CD4-positive, alpha-beta memory T cell (primary cell): Measurements from ENCODE around the gene NUTM2D. TPM values are rescaled to one million over a fixed set of nuclear protein-coding genes. Genes with fewer than 3 reads are reported as not detected.
"Not testable (repeated sequence)": the region's sequence is repeated elsewhere in the genome, so short reads cannot be mapped to it uniquely, and the experiment has no call there.

Source experiments
- CTCF ChIA-PET: fragments of 350-600 bp; sonication (Branson Sonifier 250); formaldehyde crosslinking; loops from one replicate; lab custom pipeline; 2021; ENCODE audit warnings: inconsistent platforms; ENCODE audit not compliant: partially characterized antibody; lab: Charles Lee
- POLR2A ChIA-PET: fragments of 350-600 bp; sonication (Branson Sonifier 250); formaldehyde crosslinking; loops from one replicate; lab custom pipeline; 2021; ENCODE audit not compliant: partially characterized antibody; lab: Charles Lee
- DNase-seq, 5 donors: peaks; one replicate each; pipeline versions ENCODE4 v3.0.0 to v3.0.0-alpha.2; 2020 to 2022; ENCODE audit warnings: mixed read lengths in 1 of 5
- H3K27ac ChIP-seq: one replicate; pipeline ENCODE4 v1.7.0; 2013; ENCODE audit warnings: low read depth, low read length
- H3K27me3 ChIP-seq: 2 replicates; pipeline ENCODE4 v1.7.0; 2013; ENCODE audit warnings: mild to moderate bottlenecking, low read length, moderate library complexity; ENCODE audit not compliant: insufficient read depth
- H3K36me3 ChIP-seq: 2 replicates; pipeline ENCODE4 v1.7.0; 2013; ENCODE audit warnings: mild to moderate bottlenecking, low read length, moderate library complexity; ENCODE audit not compliant: insufficient read depth
- H3K4me1 ChIP-seq: 2 replicates; pipeline ENCODE4 v1.7.0; 2013; ENCODE audit warnings: mild to moderate bottlenecking, low read length, moderate library complexity; ENCODE audit not compliant: insufficient read depth
- H3K4me3 ChIP-seq, 2 donors: one replicate each; pipeline ENCODE4 v1.7.0; 2013; ENCODE audit warnings: low read length in 2 of 2, mild to moderate bottlenecking in 1 of 2
- H3K9me3 ChIP-seq, 2 donors: one replicate each; pipeline ENCODE4 v1.7.0; 2013; ENCODE audit warnings: low read length in 2 of 2, control low read depth in 1 of 2; ENCODE audit not compliant: control insufficient read depth in 1 of 2
- H3K27ac Mint-ChIP-seq, 7 donors: one replicate each; pipeline ENCODE4 v1.8.0; 2020 to 2021; ENCODE audit warnings: mixed read lengths in 7 of 7, mild to moderate bottlenecking in 6 of 7, inconsistent platforms in 3 of 7, moderate library complexity in 3 of 7
- H3K27me3 Mint-ChIP-seq, 2 donors: one replicate each; pipeline ENCODE4 v1.8.0; 2020 to 2021; ENCODE audit warnings: mixed read lengths in 2 of 2
- H3K36me3 Mint-ChIP-seq, 2 donors: one replicate each; pipeline ENCODE4 v1.8.0; 2020 to 2021; ENCODE audit warnings: mixed read lengths in 2 of 2, inconsistent platforms in 1 of 2, mild to moderate bottlenecking in 1 of 2
- H3K4me1 Mint-ChIP-seq, 4 donors: one replicate each; pipeline ENCODE4 v1.8.0; 2020 to 2021; ENCODE audit warnings: mixed read lengths in 4 of 4, mild to moderate bottlenecking in 1 of 4
- H3K4me3 Mint-ChIP-seq, 8 donors: one replicate each; pipeline ENCODE4 v1.8.0; 2020 to 2021; ENCODE audit warnings: mixed read lengths in 8 of 8, mild to moderate bottlenecking in 7 of 8, moderate library complexity in 6 of 8, inconsistent platforms in 3 of 8
- H3K9me3 Mint-ChIP-seq, 8 donors: one replicate each; pipeline ENCODE4 v1.8.0; 2020 to 2021; ENCODE audit warnings: mixed read lengths in 8 of 8, mild to moderate bottlenecking in 5 of 8, inconsistent platforms in 3 of 8, moderate library complexity in 1 of 8
- intact Hi-C: fragments of 100-400 bp; cut with micrococcal nuclease; formaldehyde crosslinking; loops from one replicate; pipeline ENCODE4 v1.15.1; 2023
- polyA plus RNA-seq, 2 donors: library from polyadenylated mRNA; unstranded; fragments of 300-500 nt; fragmentation: Illumina TruSeq; gene quantifications; one replicate each; pipeline ENCODE4 v1.2.3, GENCODE V29; 2021
- total RNA-seq, 2 experiments: library from RNA; stranded (reverse); gene quantifications; one replicate each; pipeline ENCODE4 v1.2.3, GENCODE V29; 2021

Gene NUTM2D, protein sequence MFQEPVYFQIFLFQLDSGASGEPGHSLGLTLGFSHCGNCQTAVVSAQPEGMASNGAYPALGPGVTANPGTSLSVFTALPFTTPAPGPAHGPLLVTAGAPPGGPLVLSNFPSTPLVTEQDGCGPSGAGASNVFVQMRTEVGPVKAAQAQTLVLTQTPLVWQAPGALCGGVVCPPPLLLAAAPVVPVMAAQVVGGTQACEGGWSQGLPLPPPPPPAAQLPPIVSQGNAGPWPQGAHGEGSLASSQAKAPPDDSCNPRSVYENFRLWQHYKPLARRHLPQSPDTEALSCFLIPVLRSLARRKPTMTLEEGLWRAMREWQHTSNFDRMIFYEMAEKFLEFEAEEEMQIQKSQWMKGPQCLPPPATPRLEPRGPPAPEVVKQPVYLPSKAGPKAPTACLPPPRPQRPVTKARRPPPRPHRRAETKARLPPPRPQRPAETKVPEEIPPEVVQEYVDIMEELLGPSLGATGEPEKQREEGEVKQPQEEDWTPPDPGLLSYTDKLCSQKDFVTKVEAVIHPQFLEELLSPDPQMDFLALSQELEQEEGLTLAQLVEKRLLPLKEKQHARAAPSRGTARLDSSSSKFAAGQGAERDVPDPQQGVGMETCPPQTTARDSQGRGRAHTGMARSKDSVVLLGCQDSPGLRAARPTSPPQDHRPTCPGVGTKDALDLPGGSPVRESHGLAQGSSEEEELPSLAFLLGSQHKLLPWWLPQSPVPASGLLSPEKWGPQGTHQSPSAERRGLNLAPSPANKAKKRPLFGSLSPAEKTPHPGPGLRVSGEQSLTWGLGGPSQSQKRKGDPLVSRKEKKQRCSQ
- total RNA-seq: 1 to 10 TPM; 4.7 to 4.9 TPM
- under 1 TPM in 1 of 2 donors, not detected in 1; 0.39 TPM for polyA plus RNA-seq

DNA sequence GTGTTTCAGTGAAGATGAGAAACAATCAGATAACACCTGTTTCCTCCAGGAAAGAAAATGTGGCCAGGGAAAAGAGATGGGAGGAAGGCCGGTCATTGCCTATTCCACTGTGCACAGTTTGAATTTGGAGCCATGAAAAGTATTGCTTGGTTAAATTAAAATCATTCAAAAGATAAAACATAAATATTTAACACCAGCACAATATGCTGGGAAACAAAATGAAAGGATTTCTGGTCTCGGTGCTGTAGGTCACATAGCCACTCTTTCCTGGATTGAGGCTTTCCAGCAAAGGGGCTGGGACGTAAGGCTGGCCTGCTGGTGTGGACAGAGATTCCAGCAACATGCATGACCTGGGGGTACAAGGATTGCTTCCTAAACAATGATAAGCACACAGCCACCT, at the start of gene NUTM2D:
Gene NUTM2D, plus strand, starts transcription at position 301 of the 400 bp plus-strand sequence. CDS start 522 bp downstream, outside the sequence.
- H3K4me1 Mint-ChIP-seq, H3K4me3 ChIP-seq, H3K4me3 Mint-ChIP-seq, H3K36me3 Mint-ChIP-seq, H3K27ac Mint-ChIP-seq, H3K9me3 Mint-ChIP-seq, CTCF ChIA-PET, POLR2A ChIA-PET, H3K9me3 ChIP-seq, DNase-seq, H3K36me3 ChIP-seq, H3K27me3 ChIP-seq, H3K27me3 Mint-ChIP-seq, H3K4me1 ChIP-seq, intact Hi-C loops, H3K27ac ChIP-seq: not testable (repeated sequence)

DNA sequence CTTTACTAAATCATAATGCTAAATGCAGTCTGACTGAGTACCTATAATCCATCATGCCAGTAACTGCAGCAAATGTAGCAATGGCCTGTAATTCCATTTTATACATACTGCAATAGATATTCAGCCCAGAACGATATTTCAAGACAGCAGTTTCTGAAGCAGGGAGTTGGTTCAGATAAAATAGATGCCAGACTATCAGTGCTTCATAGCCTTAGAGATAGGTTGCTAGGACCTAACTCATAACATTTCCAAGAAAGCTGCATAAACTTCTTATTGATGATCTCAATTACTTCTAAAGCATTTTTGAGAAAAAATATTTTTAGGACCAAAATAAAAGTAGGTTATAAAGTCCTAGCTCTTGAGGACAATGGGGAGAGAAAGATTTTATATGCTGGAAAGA, 48.8 kb upstream of the NUTM2D start:
- CTCF ChIA-PET, H3K27me3 Mint-ChIP-seq, DNase-seq, H3K36me3 Mint-ChIP-seq, H3K4me1 Mint-ChIP-seq, POLR2A ChIA-PET, H3K9me3 Mint-ChIP-seq, H3K4me3 Mint-ChIP-seq, intact Hi-C loops, H3K27me3 ChIP-seq, H3K4me3 ChIP-seq, H3K9me3 ChIP-seq, H3K27ac Mint-ChIP-seq, H3K36me3 ChIP-seq, H3K4me1 ChIP-seq, H3K27ac ChIP-seq: not testable (repeated sequence)

DNA sequence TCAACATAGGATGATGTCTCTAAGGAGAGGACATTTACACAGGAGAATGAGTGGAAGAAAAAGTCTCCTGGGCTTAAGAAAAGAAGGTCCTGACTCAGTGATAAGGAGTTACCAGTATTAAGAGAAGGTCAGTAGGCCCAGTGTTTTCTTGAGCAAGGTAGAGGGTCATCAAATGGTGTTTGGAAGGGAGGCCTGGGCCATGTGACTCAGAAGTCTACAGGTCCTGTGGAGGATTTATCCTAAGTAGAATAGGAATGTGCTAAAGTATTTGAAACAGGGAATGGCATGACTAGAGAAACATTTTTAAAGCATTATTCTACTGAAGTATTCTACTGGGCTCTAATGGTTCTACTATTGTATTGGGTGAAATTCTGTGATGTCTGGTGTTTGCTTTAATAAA, 47.9 kb upstream of the NUTM2D start:
- H3K4me1 Mint-ChIP-seq, H3K4me3 ChIP-seq, H3K27me3 ChIP-seq, H3K27ac ChIP-seq, CTCF ChIA-PET, H3K36me3 Mint-ChIP-seq, H3K4me1 ChIP-seq, H3K4me3 Mint-ChIP-seq, POLR2A ChIA-PET, H3K36me3 ChIP-seq, DNase-seq, intact Hi-C loops, H3K9me3 ChIP-seq, H3K27me3 Mint-ChIP-seq, H3K9me3 Mint-ChIP-seq: not testable (repeated sequence)
- peak overlapping the region in 2 of 7 donors; percentile 28 to 60 for H3K27ac Mint-ChIP-seq

DNA sequence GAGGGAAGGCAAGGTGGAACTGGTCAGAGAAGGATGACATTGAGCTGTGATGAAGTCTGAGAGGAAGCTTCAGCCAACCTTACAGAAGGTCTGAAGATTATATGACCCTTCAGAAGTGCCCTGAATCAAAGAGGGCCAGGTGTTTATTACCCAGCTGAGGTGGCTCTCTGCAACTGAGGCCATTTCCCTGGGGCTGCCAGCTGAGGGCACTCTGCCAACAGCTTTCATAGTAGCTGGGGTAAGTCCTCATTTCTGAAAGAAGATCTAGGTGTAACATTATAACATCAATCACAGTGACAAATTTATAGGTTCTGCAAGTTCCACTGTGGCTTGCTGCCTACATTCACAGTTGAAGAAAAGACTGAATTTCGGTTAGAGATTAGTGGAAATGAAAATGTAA, 46.0 kb upstream of the NUTM2D start:
- DNase-seq, H3K4me3 ChIP-seq, H3K9me3 ChIP-seq, CTCF ChIA-PET, H3K27ac Mint-ChIP-seq, H3K27me3 Mint-ChIP-seq, H3K4me1 ChIP-seq, H3K36me3 ChIP-seq, intact Hi-C loops, H3K9me3 Mint-ChIP-seq, H3K36me3 Mint-ChIP-seq, H3K27me3 ChIP-seq, H3K4me3 Mint-ChIP-seq, H3K4me1 Mint-ChIP-seq, H3K27ac ChIP-seq, POLR2A ChIA-PET: not testable (repeated sequence)

DNA sequence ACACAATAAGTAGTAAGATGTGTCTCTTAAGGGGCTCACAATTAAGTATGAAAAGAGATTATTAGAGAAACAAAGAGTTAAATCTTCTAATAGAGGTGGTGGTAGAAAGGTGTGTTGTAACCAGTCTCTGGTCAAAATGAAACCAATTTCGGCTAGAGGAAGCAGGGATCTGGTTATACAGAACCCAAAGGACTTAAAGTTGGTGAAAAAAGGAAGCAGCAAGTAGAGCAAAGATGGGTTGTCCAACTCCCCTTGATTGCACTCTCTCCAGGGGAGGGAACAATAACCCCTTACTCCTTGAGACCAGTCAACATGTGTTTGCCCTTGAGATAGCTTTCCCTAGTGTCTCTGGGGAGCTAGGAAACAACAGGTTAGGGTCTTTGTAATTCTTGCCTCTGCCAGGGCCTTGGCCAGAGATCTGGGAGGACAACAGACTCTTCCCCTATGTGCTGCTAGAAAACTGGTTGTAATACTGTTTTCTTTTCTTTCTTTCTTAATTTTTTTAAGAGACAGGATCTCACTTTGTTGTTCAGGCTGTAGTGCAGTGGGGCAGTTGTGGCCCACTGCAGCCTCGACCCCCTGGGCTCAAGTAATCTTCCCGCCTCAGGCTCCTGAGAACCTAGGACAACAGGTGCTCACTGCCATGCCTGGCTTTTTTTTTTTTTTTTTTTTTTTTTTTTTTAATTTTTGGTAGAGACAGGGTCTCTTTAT, 43.7 kb upstream of the NUTM2D start:
- POLR2A ChIA-PET, H3K27me3 Mint-ChIP-seq, H3K27ac ChIP-seq, DNase-seq, H3K9me3 Mint-ChIP-seq, H3K9me3 ChIP-seq, intact Hi-C loops, H3K27ac Mint-ChIP-seq, CTCF ChIA-PET, H3K4me1 Mint-ChIP-seq, H3K36me3 Mint-ChIP-seq, H3K27me3 ChIP-seq, H3K4me1 ChIP-seq, H3K36me3 ChIP-seq, H3K4me3 Mint-ChIP-seq, H3K4me3 ChIP-seq: not testable (repeated sequence)

DNA sequence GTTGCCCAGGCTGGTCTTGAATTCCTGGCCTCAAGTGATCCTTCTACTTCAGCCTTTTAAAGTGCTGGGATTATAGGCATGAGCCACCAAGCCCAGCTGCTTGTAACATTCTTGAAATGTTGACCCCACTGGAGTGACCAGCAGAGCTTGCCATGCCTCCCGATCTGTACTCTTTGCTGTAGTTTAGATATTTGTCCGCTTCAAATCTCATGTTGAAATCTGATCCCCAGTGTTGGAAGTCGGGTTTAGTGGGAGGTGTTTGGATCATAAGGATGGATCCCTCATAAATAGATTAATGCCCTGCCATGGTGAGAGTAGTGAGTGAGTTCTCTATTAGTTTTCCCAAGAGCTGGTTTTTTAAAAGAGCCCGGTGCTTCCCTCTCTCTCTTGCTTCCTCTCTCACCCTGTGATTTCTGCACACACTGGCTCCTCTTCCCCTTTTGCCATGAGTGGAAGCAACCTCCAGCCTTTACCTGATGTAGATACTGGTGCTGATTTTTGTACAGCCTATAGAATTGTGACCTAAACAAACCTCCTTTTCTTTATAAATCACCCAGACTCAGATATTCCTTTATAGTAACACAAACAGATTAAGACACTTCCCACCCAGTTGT, 43.1 kb upstream of the NUTM2D start:
- H3K36me3 ChIP-seq, H3K9me3 ChIP-seq, H3K36me3 Mint-ChIP-seq, H3K27ac ChIP-seq, H3K4me1 ChIP-seq, H3K4me3 Mint-ChIP-seq, DNase-seq, H3K27me3 ChIP-seq, CTCF ChIA-PET, H3K27me3 Mint-ChIP-seq, H3K9me3 Mint-ChIP-seq, H3K4me3 ChIP-seq, POLR2A ChIA-PET, intact Hi-C loops, H3K4me1 Mint-ChIP-seq: not testable (repeated sequence)
- H3K27ac Mint-ChIP-seq: peak overlapping the region in 1 of 7 donors; percentile 8

DNA sequence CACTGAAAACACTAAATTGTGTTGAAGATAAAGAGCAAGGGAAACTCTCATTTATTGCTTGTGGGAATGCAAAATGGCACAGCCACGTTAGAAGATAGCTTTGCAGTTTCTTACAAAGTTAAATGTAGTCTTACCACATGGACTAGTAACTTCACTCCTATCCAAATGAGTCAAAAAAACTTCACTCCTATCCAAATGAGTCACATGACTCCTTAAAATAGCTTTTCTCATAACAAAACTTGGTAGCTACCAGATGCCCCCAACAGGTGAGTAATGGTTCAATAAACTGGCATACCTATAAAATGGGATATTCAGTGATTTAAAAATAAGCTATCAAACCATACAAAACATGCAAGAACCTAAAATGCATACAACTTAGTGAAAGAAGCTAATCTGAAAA, 36.0 kb upstream of the NUTM2D start:
- H3K27me3 ChIP-seq, CTCF ChIA-PET, H3K9me3 Mint-ChIP-seq, DNase-seq, H3K27ac ChIP-seq, POLR2A ChIA-PET, H3K27ac Mint-ChIP-seq, intact Hi-C loops, H3K27me3 Mint-ChIP-seq, H3K9me3 ChIP-seq, H3K4me1 Mint-ChIP-seq, H3K4me3 Mint-ChIP-seq, H3K36me3 Mint-ChIP-seq, H3K4me1 ChIP-seq, H3K36me3 ChIP-seq, H3K4me3 ChIP-seq: not testable (repeated sequence)
